ENCODE data around the gene IFIT1B. TPM values are rescaled to one million over a fixed set of nuclear protein-coding genes. Genes with fewer than 3 reads are reported as not detected.
"Not testable (repeated sequence)": the region's sequence is repeated elsewhere in the genome, so short reads cannot be mapped to it uniquely, and the experiment has no call there.

IFIT1B gene
- polyA plus RNA-seq, 3 donors: not detected

DNA sequence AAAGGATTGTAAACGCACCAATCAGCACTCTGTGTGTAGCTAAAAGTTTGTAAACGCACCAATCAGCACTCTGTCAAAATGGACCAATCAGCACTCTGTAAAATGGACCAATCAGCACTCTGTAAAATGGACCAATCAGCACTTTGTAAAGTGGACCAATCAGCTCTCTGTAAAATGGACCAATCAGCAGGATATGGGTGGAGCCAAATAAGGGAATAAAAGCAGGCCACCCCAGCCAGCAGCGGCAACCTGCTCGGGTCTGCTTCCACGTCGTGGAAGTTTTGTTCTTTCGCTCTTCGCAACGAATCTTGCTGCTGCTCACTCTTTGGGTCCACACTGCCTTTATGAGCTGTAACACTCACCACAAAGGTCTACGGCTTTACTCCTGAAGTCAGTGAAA lies 34.4 kb downstream of the IFIT1B start:
- H3K4me1 ChIP-seq (ENCODE audit: control insufficient read depth in 1 of 2, insufficient read depth in 2 of 2, low read length in 2 of 2): peaks cover 29 to 36% of the 10 kb centered on the region in 2 donors
- not testable (repeated sequence) for H3K36me3 ChIP-seq (replicated peaks in 1 of 2; ENCODE audit: control insufficient read depth in 1 of 2, insufficient read depth in 2 of 2, low read length in 2 of 2); H3K4me3 Mint-ChIP-seq; H3K9me3 Mint-ChIP-seq; H3K27ac ChIP-seq (ENCODE audit: low read depth in 1 of 2, low read length in 2 of 2); H3K4me3 ChIP-seq (replicated peaks in 1 of 3; ENCODE audit: low read depth in 2 of 3, low read length in 3 of 3); H2AFZ ChIP-seq (ENCODE audit: insufficient read depth, low read depth, low read length, poor library complexity, severe bottlenecking); H3K4me2 ChIP-seq (replicated peaks; ENCODE audit: extremely low read depth, low read length, poor library complexity, severe bottlenecking); H3K9ac ChIP-seq (ENCODE audit: insufficient read depth, low read length, poor library complexity, severe bottlenecking); H3K27me3 ChIP-seq (ENCODE audit: control insufficient read depth in 2 of 2, insufficient read depth in 2 of 2, low read length in 2 of 2); H3K9me3 ChIP-seq (replicated peaks in 1 of 2; ENCODE audit: control insufficient read depth in 1 of 2, insufficient read depth in 1 of 2, low read length in 2 of 2); H3K27me3 Mint-ChIP-seq (ENCODE audit: low read depth in 3 of 3)
- H4K20me1 ChIP-seq (ENCODE audit: insufficient read depth, low read length): peaks cover 14% of the 10 kb centered on the region
- peak overlapping the region in 1 of 7 donors; percentile 25 for H3K27ac Mint-ChIP-seq
- intact Hi-C loops (cut with micrococcal nuclease): loop anchor here in 1 of 2 donors (10.0 kb wide), 1 partner anchor 107 kb away; the partner anchor contains the start of gene IFIT2
- WGBS (ENCODE audit: insufficient coverage): 89% methylated on average over 8 of the region's 10 CpGs
- H3K36me3 Mint-ChIP-seq: peaks cover 13 to 14% of the 10 kb centered on the region in 2 donors
- peaks cover 32% of the 10 kb centered on the region for H3K79me2 ChIP-seq (ENCODE audit: insufficient read depth, low read length)
- peaks cover 43% of the 10 kb centered on the region for H3K4me1 Mint-ChIP-seq
- DNase-seq: peak in 1 of 3 donors; percentile 15

DNA sequence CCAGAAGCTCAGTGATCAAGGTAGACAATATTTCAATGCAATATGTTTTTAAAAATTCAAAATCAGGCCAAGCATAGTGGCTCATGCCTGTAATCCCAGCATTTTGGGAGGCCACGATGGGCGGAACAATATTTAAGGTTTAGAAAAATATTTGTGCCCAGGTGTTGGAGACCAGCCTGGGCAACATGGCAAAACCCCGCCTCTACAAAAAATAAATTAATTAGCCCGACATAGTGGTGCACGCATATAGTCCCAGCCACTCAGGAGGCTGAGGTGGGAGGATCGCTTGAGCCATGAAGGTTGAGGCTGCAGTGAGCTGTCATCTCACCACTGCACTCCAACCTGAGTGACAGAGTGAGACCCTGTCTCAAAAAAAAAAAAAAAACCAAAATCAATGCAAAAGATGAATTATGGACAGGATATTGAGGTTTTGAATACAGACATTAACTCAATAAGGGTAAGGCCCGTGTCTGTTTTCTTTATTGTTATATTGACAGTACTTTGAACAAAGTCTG lies 35.6 kb downstream of the IFIT1B start:
- H3K27me3 Mint-ChIP-seq (ENCODE audit: low read depth in 3 of 3): peaks cover 0 to 8% (median 0%) of the 10 kb centered on the region in 3 donors
- peaks cover 5 to 10% (median 9%) of the 10 kb centered on the region in 7 donors for H3K9me3 Mint-ChIP-seq
- peaks cover 42% of the 10 kb centered on the region for H3K79me2 ChIP-seq (ENCODE audit: insufficient read depth, low read length)
- DNase-seq: no peak
- TF ChIP-seq, protein P1, sequence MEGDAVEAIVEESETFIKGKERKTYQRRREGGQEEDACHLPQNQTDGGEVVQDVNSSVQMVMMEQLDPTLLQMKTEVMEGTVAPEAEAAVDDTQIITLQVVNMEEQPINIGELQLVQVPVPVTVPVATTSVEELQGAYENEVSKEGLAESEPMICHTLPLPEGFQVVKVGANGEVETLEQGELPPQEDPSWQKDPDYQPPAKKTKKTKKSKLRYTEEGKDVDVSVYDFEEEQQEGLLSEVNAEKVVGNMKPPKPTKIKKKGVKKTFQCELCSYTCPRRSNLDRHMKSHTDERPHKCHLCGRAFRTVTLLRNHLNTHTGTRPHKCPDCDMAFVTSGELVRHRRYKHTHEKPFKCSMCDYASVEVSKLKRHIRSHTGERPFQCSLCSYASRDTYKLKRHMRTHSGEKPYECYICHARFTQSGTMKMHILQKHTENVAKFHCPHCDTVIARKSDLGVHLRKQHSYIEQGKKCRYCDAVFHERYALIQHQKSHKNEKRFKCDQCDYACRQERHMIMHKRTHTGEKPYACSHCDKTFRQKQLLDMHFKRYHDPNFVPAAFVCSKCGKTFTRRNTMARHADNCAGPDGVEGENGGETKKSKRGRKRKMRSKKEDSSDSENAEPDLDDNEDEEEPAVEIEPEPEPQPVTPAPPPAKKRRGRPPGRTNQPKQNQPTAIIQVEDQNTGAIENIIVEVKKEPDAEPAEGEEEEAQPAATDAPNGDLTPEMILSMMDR (IDR thresholded peaks at IDR 0.05): no peak
- H3K36me3 Mint-ChIP-seq: peaks cover 24 to 26% of the 10 kb centered on the region in 2 donors
- peak overlapping the region; percentile 76 for H3K4me2 ChIP-seq (replicated peaks; ENCODE audit: extremely low read depth, low read length, poor library complexity, severe bottlenecking)
- H3K4me3 ChIP-seq (replicated peaks in 1 of 3; ENCODE audit: low read depth in 2 of 3, low read length in 3 of 3): peak overlapping the region in 2 of 3 experiments; percentile 71 to 95
- peak overlapping the region in 1 of 2 donors; percentile 94 for H3K27ac ChIP-seq (ENCODE audit: low read depth in 1 of 2, low read length in 2 of 2)
- H3K27me3 ChIP-seq (ENCODE audit: control insufficient read depth in 2 of 2, insufficient read depth in 2 of 2, low read length in 2 of 2): no peaks in the 10 kb centered on the region
- intact Hi-C loops (cut with micrococcal nuclease): loop anchor here in 1 of 2 donors (10.0 kb wide), 1 partner anchor 109 kb away; the partner anchor contains the start of gene IFIT2
- peak overlapping the region; percentile 97 for H2AFZ ChIP-seq (ENCODE audit: insufficient read depth, low read depth, low read length, poor library complexity, severe bottlenecking)
- H3K27ac Mint-ChIP-seq: peak overlapping the region in 6 of 7 donors; percentile 94 to 99 (median 96)
- H3K9ac ChIP-seq (ENCODE audit: insufficient read depth, low read length, poor library complexity, severe bottlenecking): no peak overlapping the region
- H4K20me1 ChIP-seq (ENCODE audit: insufficient read depth, low read length): peaks cover 26% of the 10 kb centered on the region
- H3K4me1 ChIP-seq (ENCODE audit: control insufficient read depth in 1 of 2, insufficient read depth in 2 of 2, low read length in 2 of 2): peaks cover 29 to 36% of the 10 kb centered on the region in 2 donors
- 100% methylated on average over 2 of the region's 7 CpGs for WGBS (ENCODE audit: insufficient coverage)
- H3K4me3 Mint-ChIP-seq: peak overlapping the region; percentile 89 to 99
- peaks cover 53% of the 10 kb centered on the region for H3K4me1 Mint-ChIP-seq
- H3K36me3 ChIP-seq (replicated peaks in 1 of 2; ENCODE audit: control insufficient read depth in 1 of 2, insufficient read depth in 2 of 2, low read length in 2 of 2): peaks cover 8 to 14% of the 10 kb centered on the region in 2 donors
- H3K9me3 ChIP-seq (replicated peaks in 1 of 2; ENCODE audit: control insufficient read depth in 1 of 2, insufficient read depth in 1 of 2, low read length in 2 of 2): peaks cover 6% of the 10 kb centered on the region in 2 donors
